ENCODE measurements around the gene SIDT2. TPM values are rescaled to one million over a fixed set of nuclear protein-coding genes. Genes with fewer than 3 reads are reported as not detected.
"Not testable (repeated sequence)": the region's sequence is repeated elsewhere in the genome, so short reads cannot be mapped to it uniquely, and the experiment has no call there.

The SIDT2 gene
- total RNA-seq (2014; rRNA removed; shearing (Covaris generic)): 18.3 and 18.6 TPM in 2 replicates
- 30.6 and 37.7 TPM in 2 replicates for total RNA-seq (2022)
- percentile 47 among the genes with signal in this experiment for Bru-seq, nascent RNA
- percentile 59 among the genes with signal in this experiment for BruChase-seq, experiment 1, labeled RNA remaining after a 6-hour chase
- BruChase-seq, experiment 2, labeled RNA remaining after a 2-hour chase: percentile 56 among the genes with signal in this experiment
- long read RNA-seq, partial matches to known transcripts: 7 of 36 reads
- long read RNA-seq, other reads (novel, unspliced or antisense): 28 of 36 reads

- intact Hi-C loops (cut with micrococcal nuclease; ENCODE audit: unreplicated experiment): loop anchor here (1.0 to 2.0 kb wide), 3 partner anchors 34 to 406 kb away; partner anchors contain the start of genes BUD13, PAFAH1B2, PCSK7 and RNF214
- CTCF ChIA-PET (ENCODE audit: unreplicated experiment): interaction anchor here (0.6 to 1.9 kb wide), 4 partner anchors 34 to 163 kb away, joined by 3 to 8 read pairs (median 3); partner anchors contain the start of gene PAFAH1B2
- no TSS peak for BruUV-seq (replicated peaks)
- H3K9me2 ChIP-seq (ENCODE audit: insufficient read depth, low read length): no peaks in the 10 kb centered on the region
- no peaks in the 10 kb centered on the region for H4K20me1 ChIP-seq (ENCODE audit: insufficient read depth, low read length)
- TF ChIP-seq CTCF (conservative IDR thresholded peaks at IDR 0.05; ENCODE audit: low read length): no peak
- no peak for TF ChIP-seq EZH2phosphoT487 (IDR thresholded peaks at IDR 0.05; ENCODE audit: borderline replicate concordance, low read depth, low read length)
- H3K4me2 ChIP-seq (ENCODE audit: low read length): peak within 1 kb of the TSS; percentile 86
- peaks cover 3% of the 10 kb centered on the region; the same call in 1 of the 2 replicates for H3K79me2 ChIP-seq (ENCODE audit: insufficient read depth, low read depth, low read length)
- peak; percentile 96 for DNase-seq (ENCODE audit: low spot score)
- H3K27ac ChIP-seq (ENCODE audit: low read depth, low read length, poor library complexity, severe bottlenecking): peak within 1 kb of the TSS; percentile 52
- peaks cover 30% of the 10 kb centered on the region for H3K4me1 ChIP-seq (ENCODE audit: insufficient read depth, low read length, poor library complexity, severe bottlenecking)
- H3K9me3 ChIP-seq (ENCODE audit: low read length): no peaks in the 10 kb centered on the region
- peaks cover 9% of the 10 kb centered on the region; the same call in 1 of the 2 replicates for H3K36me3 ChIP-seq (ENCODE audit: insufficient read depth, low read length)
- H3K4me3 ChIP-seq (ENCODE audit: low read depth, low read length, poor library complexity, severe bottlenecking): peak within 1 kb of the TSS; percentile 88
- H2AFZ ChIP-seq (ENCODE audit: low read length): peak within 1 kb of the TSS; percentile 83; the same call in 1 of the 2 replicates
- POLR2A ChIA-PET: interaction anchor here (0.6 to 5.2 kb wide), 10 partner anchors 9 to 253 kb away, joined by 3 to 30 read pairs (median 6); partner anchors contain the start of genes PAFAH1B2, PCSK7, RNF214 and SIK3
Measured at GRCh38 chr11:117178210-117179034, at the start of gene SIDT2. Gene SIDT2 (plus strand): TSS chr11:117178743. CDS start chr11:117179264, 521 bp downstream.

- POLR2A ChIA-PET; BruUV-seq (replicated peaks); H3K4me1 ChIP-seq (ENCODE audit: insufficient read depth, low read length, poor library complexity, severe bottlenecking); H3K79me2 ChIP-seq (ENCODE audit: insufficient read depth, low read depth, low read length); H3K4me3 ChIP-seq (ENCODE audit: low read depth, low read length, poor library complexity, severe bottlenecking); H3K4me2 ChIP-seq (ENCODE audit: low read length); H3K36me3 ChIP-seq (ENCODE audit: insufficient read depth, low read length); intact Hi-C loops (cut with micrococcal nuclease; ENCODE audit: unreplicated experiment); H3K27ac ChIP-seq (ENCODE audit: low read depth, low read length, poor library complexity, severe bottlenecking); DNase-seq (ENCODE audit: low spot score); CTCF ChIA-PET (ENCODE audit: unreplicated experiment); H3K9me2 ChIP-seq (ENCODE audit: insufficient read depth, low read length); H4K20me1 ChIP-seq (ENCODE audit: insufficient read depth, low read length); H2AFZ ChIP-seq (ENCODE audit: low read length); H3K9me3 ChIP-seq (ENCODE audit: low read length): not testable (repeated sequence)
Measured at GRCh38 chr11:117130396-117130795, 48.1 kb upstream of the SIDT2 start.

GRCh38 chr11:117130879-117131278 lies 47.7 kb upstream of the SIDT2 start:
- Histone ChIP-seq H3K4me3 (ENCODE audit: low read depth, low read length, poor library complexity, severe bottlenecking) (no peak overlapping the region), H3K27ac (ENCODE audit: low read depth, low read length, poor library complexity, severe bottlenecking) (no peak overlapping the region), H3K9me2 (ENCODE audit: insufficient read depth, low read length) (no peaks in the 10 kb centered on the region), H4K20me1 (ENCODE audit: insufficient read depth, low read length) (no peaks in the 10 kb centered on the region), H3K4me2 (ENCODE audit: low read length) (no peak overlapping the region), H3K4me1 (ENCODE audit: insufficient read depth, low read length, poor library complexity, severe bottlenecking) (no peaks in the 10 kb centered on the region), H3K79me2 (ENCODE audit: insufficient read depth, low read depth, low read length) (no peaks in the 10 kb centered on the region), H3K36me3 (ENCODE audit: insufficient read depth, low read length) (no peaks in the 10 kb centered on the region), H2AFZ (ENCODE audit: low read length) (no peak overlapping the region), H3K9me3 (ENCODE audit: low read length) (no peaks in the 10 kb centered on the region)
- intact Hi-C loops (cut with micrococcal nuclease; ENCODE audit: unreplicated experiment): no loop called here
- ChIA-PET POLR2A (no interaction called here), CTCF (ENCODE audit: unreplicated experiment) (no interaction called here)
- TF ChIP-seq CTCF (conservative IDR thresholded peaks at IDR 0.05; ENCODE audit: low read length) (no peak), EZH2phosphoT487 (IDR thresholded peaks at IDR 0.05; ENCODE audit: borderline replicate concordance, low read depth, low read length) (no peak)
- no peak for DNase-seq (ENCODE audit: low spot score)
- no TSS peak for BruUV-seq (replicated peaks)

Data from OCI-LY7 (cell line).